Hepatic stellate cell (primary cell): ENCODE data around the gene FNDC3A.
"Not testable (repeated sequence)": the region's sequence is repeated elsewhere in the genome, so short reads cannot be mapped to it uniquely, and the experiment has no call there.

ENCODE experiments used
- DNase-seq: peaks from one replicate; pipeline ENCODE4 v3.0.0; 2011; ENCODE audit warnings: low spot score

The FNDC3A gene

DNA sequence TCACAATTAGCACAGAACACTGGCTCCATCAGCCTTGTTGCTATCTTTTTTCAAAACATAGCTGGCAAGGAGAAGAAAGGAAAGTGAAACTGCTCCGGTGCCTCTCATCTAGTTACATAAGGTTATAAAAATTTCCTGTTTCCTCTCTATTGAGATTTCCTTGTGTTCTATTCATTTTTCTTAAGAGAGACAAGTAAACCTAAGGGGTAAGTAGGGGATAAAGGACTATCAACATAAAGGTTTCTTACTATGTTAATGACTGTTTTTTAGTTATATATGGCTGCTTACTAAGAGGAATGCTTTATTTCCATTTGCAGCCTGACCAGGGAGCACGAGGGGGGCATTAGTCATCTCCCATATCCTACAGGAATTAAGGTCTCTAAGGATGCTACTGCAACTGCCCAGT, 171.2 kb downstream of the FNDC3A start:
- peak; percentile 41 for DNase-seq

GRCh38 chr13:49148405-49148804, 172.7 kb downstream of the FNDC3A start:
- no peak for DNase-seq

GRCh38 chr13:49157955-49158584, 182.4 kb downstream of the FNDC3A start:
- DNase-seq = not testable (repeated sequence)

DNA sequence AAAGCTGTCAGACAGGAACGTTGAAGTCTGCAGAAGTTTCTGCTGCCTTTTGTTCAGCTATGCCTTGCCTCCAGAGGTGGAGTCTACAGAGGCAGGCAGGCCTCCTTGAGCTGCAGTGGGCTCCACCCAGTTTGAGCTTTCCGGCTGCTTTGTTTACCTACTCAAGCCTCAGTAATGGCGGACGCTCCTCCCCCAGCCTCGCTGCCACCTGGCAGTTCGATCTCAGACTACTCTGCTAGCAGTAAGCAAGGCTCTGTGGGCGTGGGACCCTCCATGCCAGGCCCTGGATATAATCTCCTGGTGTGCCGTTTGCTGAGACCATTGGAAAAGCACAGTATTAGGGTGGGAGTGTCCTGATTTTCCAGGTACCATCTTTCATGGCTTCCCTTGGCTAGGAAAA, 187.4 kb downstream of the FNDC3A start:
- not testable (repeated sequence) for DNase-seq

GRCh38 chr13:49164712-49165111, 189.0 kb downstream of the FNDC3A start:
- DNase-seq = no peak

GRCh38 chr13:49165798-49166752, 190.4 kb downstream of the FNDC3A start:
- DNase-seq = no peak

DNA sequence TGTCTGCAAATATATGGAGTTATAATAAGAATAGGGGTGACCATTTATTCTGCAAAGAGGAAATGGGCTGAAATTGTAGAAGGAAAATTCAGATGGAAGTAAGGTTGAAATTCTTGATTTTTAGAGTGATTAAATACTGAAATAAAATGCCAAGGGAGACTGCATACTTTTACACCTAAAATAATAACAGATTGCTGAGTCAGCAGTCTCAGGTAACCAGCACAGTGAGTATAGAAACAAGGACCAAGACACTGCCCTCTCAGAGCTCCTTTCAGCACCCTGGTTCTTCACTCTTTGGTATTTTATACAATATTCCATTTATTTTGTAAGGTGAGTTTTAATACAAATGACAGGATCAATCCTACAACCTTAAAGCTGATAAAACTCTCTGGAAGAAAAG, 195.6 kb downstream of the FNDC3A start:
- DNase-seq = no peak

DNA sequence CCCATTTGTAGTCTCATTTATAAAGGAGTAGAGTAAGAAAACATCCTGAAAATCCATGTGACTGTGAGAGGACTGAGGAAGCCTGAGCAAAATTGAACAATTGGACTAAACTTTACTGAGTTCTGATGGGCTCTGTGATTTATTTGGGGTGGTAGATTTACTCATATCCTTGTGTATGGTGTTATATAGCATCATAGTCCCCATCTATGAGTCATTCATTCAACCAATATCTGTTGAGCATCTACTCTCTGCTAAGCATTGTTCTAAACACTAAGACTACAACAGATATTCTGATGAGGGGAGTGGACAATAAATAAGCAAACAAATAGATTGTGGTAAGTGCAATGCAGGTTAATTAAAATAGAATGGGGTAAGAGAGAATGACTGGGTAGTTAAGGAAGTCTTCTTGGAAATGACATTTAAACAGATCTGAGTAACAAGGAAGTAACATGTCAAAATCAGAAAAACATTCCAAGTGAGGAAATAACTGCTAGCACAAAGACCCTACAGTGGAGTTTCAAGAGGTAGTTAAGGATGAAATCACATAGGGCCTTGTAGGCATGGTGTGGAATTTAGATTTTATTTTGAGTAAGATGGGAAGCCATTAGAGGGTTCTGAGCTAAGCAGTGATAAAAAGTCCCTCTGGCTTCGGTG, 208.1 kb downstream of the FNDC3A start:
- DNase-seq = no peak

GRCh38 chr13:49184621-49185020, 208.9 kb downstream of the FNDC3A start:
- DNase-seq = no peak

DNA sequence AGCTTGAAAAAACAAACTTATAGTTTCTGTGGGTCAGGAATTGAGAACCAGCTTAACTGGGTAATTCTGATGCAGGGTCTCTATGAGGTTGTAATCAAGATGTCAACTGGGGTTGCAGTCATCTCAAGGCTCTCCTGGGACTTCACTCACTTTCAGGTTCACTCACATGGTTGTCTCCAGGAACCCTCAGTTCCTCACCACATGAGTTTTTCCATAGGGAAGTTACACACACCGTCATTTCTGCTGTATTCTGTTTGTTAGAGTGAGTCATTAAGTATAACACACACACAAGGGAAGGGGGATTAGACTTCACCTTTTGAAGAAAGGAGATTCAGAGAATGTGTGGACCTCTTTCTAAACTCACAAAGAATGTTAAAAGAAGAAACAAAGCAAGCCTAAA, 209.6 kb downstream of the FNDC3A start:
- DNase-seq = no peak

GRCh38 chr13:49190901-49191300, 215.2 kb downstream of the FNDC3A start:
- no peak for DNase-seq

- DNase-seq = no peak
Observed at GRCh38 chr13:49206641-49207040, 230.9 kb downstream of the FNDC3A start.

DNA sequence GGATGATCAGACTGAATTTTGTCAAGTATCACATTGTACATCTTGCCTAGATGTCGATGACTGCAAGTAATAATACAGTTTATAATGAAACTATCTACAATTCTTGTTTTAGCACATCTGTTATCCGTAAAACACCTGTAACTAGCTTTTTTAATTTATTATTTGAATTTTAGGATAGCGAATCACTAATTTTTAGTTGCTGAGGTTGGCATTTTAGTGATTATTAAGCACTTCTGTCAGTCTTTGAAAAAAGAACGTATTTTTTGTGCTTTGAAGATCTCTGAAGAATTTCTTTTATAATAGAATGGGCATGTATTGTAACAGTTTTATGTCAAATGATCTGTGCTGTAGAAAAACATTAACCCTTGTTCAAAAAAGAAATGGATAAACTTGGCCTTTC, 232.9 kb downstream of the FNDC3A start:
- DNase-seq = no peak

- no peak for DNase-seq
Observed at GRCh38 chr13:49210114-49210513, 234.4 kb downstream of the FNDC3A start.

GRCh38 chr13:49210669-49211068, 235.0 kb downstream of the FNDC3A start:
- DNase-seq = no peak

DNA sequence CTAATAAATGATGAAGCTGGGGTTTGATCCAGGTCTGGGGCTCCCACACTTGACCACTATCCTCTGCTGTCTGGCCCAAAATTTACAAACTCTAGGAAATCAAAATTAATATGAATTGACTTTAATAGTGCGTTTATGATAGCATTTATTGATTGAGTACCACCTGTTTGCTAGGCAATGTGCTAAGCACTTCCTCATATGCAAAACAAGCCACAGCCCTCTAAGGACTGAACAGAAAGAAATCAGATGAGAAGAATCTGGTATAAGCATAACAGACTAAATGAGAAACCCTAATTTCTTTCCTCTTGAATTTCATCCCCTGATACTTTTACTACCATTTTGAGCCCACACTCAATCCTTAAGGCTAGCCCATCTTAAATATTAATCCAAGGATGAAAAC, 237.8 kb downstream of the FNDC3A start:
- DNase-seq = no peak

DNA sequence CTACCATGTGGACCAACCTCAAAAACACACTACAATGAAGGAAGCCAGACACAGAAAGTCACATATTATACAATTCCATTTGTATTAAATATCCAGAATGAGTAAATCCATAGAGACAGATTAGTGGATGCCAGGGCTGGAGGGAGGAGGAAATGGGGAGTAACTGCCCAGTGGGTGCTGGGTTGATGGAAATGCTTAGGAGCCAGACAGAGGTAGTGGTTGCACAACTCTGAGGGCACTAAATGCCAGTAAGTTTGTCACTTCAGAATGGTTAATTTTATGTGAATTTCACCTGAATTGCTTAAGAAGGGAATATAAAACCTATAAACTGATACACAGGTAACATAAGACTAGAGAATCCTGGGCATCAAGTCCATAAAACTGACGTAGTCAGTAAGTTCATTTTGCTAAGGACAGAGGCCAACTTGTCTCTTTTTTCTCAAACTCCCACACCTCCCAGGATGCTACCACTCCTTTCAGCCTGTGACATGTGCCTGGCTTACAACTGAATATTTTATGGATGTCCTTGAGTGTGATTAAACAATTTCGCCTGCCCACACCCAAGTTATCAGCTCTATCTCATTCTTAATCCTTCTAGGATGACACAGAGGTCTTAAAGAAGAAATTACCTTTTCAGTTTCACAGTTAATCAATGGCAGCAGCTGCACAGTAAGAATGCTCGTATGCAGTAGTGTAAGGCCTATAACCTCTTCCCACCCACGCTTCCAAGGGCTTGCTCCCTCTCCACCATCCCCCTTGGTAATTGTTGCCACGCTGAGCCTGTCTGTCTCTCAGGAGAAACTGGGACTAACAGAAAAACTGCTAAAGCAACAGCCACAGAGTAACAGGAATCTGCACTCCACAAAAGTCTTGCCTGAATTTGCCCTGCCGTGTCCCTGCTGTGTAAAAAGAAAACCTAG, 238.5 kb downstream of the FNDC3A start:
- no peak for DNase-seq

DNA sequence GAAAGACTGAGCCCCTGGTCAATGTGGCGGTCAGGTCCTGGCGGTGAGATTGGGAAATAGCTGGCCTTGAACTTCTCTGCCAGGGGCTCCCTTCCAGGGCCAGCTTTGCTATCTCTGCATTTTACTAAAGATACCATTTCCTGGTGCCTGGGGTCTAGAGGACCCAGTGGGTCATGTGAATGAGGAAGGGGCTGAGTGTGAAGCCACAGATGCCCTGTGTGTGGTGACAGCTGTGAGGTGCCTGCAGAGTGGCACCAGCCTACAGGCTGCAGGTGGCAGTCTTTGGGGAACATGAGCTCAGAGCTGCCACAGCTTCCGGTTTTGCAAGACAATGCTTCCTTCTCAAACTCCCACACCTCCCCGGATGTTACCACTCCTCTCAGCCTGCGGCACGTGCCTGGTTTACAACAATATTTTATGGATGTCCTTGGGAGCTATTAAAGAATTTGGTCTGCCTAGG, 239.2 kb downstream of the FNDC3A start:
- DNase-seq = no peak

DNA sequence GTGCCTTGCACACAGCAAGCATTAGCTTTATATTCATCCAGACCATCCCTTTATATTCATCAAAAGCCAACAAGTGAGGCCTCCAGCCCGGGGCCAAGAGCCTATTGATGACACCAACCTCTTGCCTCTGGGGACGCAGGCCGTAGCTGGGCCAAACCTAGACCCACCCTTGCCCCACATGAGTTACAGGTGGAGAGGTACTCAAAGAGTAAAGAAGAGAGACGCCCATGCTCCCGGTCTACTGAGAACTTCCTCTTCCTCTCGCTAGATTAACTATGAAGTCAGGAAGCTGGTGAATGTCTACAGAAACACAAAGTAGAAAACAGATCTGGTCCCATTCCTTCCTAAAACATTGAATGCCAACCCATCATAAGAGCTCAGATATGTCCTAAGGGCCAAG, 240.6 kb downstream of the FNDC3A start:
- no peak for DNase-seq

GRCh38 chr13:49217962-49218492, 242.3 kb downstream of the FNDC3A start:
- DNase-seq = no peak

- no peak for DNase-seq
Observed at GRCh38 chr13:49218493-49219051, 242.9 kb downstream of the FNDC3A start.
